ENCODE results near the gene PRKCQ.
A peak's percentile ranks its signal among the peaks of the same experiment; 100 is the strongest.

PRKCQ gene

GRCh38 chr10:6407034-6407721 is 172.9 kb downstream of the PRKCQ start:
- Histone ChIP-seq H3K4me3 (ENCODE audit: low read depth, low read length, poor library complexity, severe bottlenecking) (no peak overlapping the region), H3K36me3 (ENCODE audit: insufficient read depth, low read length) (no peaks in the 10 kb centered on the region), H3K9me3 (ENCODE audit: low read length) (no peaks in the 10 kb centered on the region), H4K20me1 (ENCODE audit: insufficient read depth, low read length) (no peaks in the 10 kb centered on the region), H3K79me2 (ENCODE audit: insufficient read depth, low read length) (no peaks in the 10 kb centered on the region), H3K9me2 (ENCODE audit: low read depth, low read length) (no peaks in the 10 kb centered on the region), H3F3A (ENCODE audit: insufficient read depth, low read length) (no peaks in the 10 kb centered on the region), H2AFZ (ENCODE audit: low read length) (no peak overlapping the region), H3K4me1 (ENCODE audit: insufficient read depth, low read length, severe bottlenecking) (peaks cover 14% of the 10 kb centered on the region), H3K27me3 (ENCODE audit: insufficient read depth, low read length) (no peaks in the 10 kb centered on the region), H3K9ac (ENCODE audit: low read length) (no peak overlapping the region), H3K27ac (ENCODE audit: low read depth, low read length, poor library complexity, severe bottlenecking) (no peak overlapping the region), H3K4me2 (ENCODE audit: low read length) (no peak overlapping the region)
- TF ChIP-seq EZH2 (IDR thresholded peaks at IDR 0.05; ENCODE audit: borderline replicate concordance, low read length) = no peak
- TF ChIP-seq CTCF (IDR thresholded peaks at IDR 0.05; ENCODE audit: low read length) = no peak

- no peak overlapping the region for H3K4me3 ChIP-seq (ENCODE audit: low read depth, low read length, poor library complexity, severe bottlenecking)
- no peak overlapping the region for H3K4me2 ChIP-seq (ENCODE audit: low read length)
- H2AFZ ChIP-seq (ENCODE audit: low read length) = no peak overlapping the region
- H3F3A ChIP-seq (ENCODE audit: insufficient read depth, low read length) = no peaks in the 10 kb centered on the region
- no peaks in the 10 kb centered on the region for H3K9me3 ChIP-seq (ENCODE audit: low read length)
- peaks cover 21% of the 10 kb centered on the region for H3K4me1 ChIP-seq (ENCODE audit: insufficient read depth, low read length, severe bottlenecking)
- no peak for TF ChIP-seq EZH2 (IDR thresholded peaks at IDR 0.05; ENCODE audit: borderline replicate concordance, low read length)
- TF ChIP-seq CTCF (IDR thresholded peaks at IDR 0.05; ENCODE audit: low read length) = peak; percentile 57
- H3K36me3 ChIP-seq (ENCODE audit: insufficient read depth, low read length) = no peaks in the 10 kb centered on the region
- no peak overlapping the region for H3K27ac ChIP-seq (ENCODE audit: low read depth, low read length, poor library complexity, severe bottlenecking)
- no peak overlapping the region for H3K9ac ChIP-seq (ENCODE audit: low read length)
- H3K27me3 ChIP-seq (ENCODE audit: insufficient read depth, low read length) = no peaks in the 10 kb centered on the region
- no peaks in the 10 kb centered on the region for H3K79me2 ChIP-seq (ENCODE audit: insufficient read depth, low read length)
- no peaks in the 10 kb centered on the region for H3K9me2 ChIP-seq (ENCODE audit: low read depth, low read length)
- H4K20me1 ChIP-seq (ENCODE audit: insufficient read depth, low read length) = no peaks in the 10 kb centered on the region
These were observed 173.6 kb downstream of the PRKCQ start for GRCh38 chr10:6406220-6407033.

GRCh38 chr10:6405713-6406112 is 174.4 kb downstream of the PRKCQ start:
- no peaks in the 10 kb centered on the region for H3K9me3 ChIP-seq (ENCODE audit: low read length)
- H3K4me2 ChIP-seq (ENCODE audit: low read length) = no peak overlapping the region
- peaks cover 28% of the 10 kb centered on the region for H3K4me1 ChIP-seq (ENCODE audit: insufficient read depth, low read length, severe bottlenecking)
- no peak for TF ChIP-seq EZH2 (IDR thresholded peaks at IDR 0.05; ENCODE audit: borderline replicate concordance, low read length)
- no peaks in the 10 kb centered on the region for H4K20me1 ChIP-seq (ENCODE audit: insufficient read depth, low read length)
- H3K27me3 ChIP-seq (ENCODE audit: insufficient read depth, low read length) = no peaks in the 10 kb centered on the region
- H3K79me2 ChIP-seq (ENCODE audit: insufficient read depth, low read length) = no peaks in the 10 kb centered on the region
- no peak overlapping the region for H3K9ac ChIP-seq (ENCODE audit: low read length)
- no peak overlapping the region for H3K27ac ChIP-seq (ENCODE audit: low read depth, low read length, poor library complexity, severe bottlenecking)
- no peak overlapping the region for H2AFZ ChIP-seq (ENCODE audit: low read length)
- no peaks in the 10 kb centered on the region for H3K9me2 ChIP-seq (ENCODE audit: low read depth, low read length)
- no peak overlapping the region for H3K4me3 ChIP-seq (ENCODE audit: low read depth, low read length, poor library complexity, severe bottlenecking)
- H3K36me3 ChIP-seq (ENCODE audit: insufficient read depth, low read length) = no peaks in the 10 kb centered on the region
- no peaks in the 10 kb centered on the region for H3F3A ChIP-seq (ENCODE audit: insufficient read depth, low read length)
